ENCODE data around the gene ACSM6.

The ACSM6 gene

DNA sequence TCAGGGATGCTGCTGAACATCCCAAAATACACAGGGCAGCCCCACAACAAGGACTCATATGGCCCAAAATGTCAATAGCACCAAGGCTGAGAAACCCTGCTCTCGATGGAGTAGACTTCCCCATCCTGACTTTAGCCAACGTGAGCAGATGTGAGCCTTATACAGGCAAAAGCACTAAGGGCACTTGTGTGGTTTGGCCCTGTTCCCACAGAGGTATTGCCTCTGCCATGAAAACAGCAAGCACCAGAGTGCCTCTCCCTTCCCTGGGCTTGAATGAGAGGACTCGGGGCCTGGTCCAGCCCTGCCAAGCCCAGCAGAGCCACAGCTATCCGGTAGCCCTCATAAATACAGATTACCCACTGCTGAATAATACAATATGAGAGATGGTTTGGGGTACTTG is 47.5 kb downstream of the ACSM6 start:
- DNase-seq (ENCODE audit: low read depth, low spot score), result no peak
- no peak overlapping the region for H3K27ac ChIP-seq

DNA sequence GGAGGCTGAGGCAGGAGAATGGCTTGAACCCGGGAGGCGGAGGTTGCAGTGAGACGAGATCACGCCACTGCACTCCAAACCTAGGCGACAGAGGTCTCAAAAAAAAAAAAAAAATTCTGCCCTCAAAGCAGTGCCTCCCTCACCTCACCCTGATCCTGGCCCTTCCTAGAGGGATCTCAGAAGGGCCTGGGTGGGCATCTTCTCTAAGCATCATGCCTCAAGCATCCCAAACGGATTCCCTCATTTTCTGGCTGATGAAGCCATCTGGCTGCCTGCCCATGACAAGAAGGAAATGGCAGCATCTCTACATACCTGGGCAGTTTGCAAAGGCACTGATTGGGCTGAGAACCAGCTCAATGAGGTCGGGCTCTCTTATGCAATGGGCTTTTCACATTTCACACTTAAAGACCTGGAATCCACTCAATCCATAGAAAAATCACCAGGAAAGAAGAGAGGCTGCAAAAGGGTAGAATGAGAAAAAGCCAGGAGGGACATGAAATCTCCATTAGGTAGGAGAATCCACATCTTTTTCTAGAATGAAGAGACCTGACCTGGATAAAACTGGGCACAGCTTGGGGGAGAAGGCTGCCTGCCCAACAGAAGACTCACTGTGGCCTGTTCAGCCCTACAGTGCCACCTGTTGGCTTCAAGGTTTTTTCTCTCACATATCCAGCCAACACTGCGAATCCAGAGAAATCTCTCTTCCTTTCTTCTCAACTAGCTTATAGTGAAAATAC is 48.7 kb downstream of the ACSM6 start:
- DNase-seq (ENCODE audit: low read depth, low spot score), result no peak

DNA sequence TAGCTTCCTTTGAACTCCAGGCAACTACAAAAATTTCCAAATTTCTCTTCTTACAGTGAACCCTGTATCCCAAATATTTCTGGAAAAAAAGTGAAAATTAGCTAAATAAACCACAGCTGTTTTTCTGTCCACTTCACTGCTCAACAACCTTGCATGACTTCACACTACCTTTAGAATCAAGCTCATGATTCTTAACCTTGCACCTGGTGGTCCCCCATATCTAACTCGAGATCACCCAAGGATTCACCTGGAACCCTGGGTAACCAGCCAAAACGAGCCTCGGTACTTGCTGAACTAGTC is 49.2 kb downstream of the ACSM6 start:
- H3K27ac ChIP-seq, result no peak overlapping the region
- no peak for DNase-seq (ENCODE audit: low read depth, low spot score)

More for the DNA sequence above, 48.7 kb downstream of the ACSM6 start:
- H3K27ac ChIP-seq, result no peak overlapping the region

DNA sequence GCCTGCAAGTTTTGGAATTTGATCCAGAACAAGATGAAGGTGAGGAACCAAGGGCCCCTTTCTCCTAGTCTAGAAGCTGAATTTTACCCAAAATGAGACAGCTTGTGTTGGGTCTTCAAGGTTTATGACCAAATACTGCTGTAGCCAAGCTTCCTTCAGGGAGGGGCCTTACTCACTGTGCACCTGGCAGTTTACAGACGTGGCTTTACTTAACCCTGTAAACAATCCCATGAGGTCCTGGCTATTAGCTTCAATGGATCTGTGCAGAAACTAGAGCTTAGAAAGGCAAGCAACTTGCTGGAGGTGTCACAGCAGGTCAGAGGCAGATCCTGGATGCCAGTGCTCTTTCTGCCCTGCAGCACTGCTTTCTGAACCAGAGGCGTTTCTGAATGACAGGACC is 50.1 kb downstream of the ACSM6 start:
- H3K27ac ChIP-seq, result no peak overlapping the region
- no peak for DNase-seq (ENCODE audit: low read depth, low spot score)

DNA sequence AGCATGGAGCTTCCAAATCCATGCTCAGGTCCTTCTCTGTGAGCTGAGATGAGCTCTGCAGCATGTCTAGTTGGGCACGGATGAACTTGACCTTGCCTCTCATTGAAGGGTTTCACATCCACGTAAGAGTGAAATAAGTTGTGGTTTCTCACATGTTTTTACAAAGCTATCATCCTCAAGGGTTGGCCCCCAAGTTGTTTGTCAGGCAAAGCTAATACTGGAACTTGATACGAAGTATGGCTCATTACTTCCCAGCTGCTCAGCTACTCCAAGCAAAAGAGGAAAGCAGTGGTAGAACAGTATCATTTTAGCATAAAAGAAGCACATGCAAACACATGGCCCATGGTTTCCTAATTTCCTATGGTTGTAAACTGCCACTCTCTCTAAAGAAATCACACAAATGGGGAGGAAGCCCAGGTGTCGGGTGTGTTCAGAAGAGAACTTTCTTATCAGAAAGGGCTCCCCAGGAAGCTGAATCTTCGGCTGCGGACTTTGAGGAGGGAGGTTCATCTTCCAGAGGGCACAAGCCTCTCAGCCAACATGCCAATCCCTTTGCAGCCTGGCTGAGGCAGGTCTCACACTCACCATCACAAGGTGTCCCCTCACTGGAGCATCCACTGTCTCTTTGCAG is 51.5 kb downstream of the ACSM6 start:
- no peak overlapping the region for H3K27ac ChIP-seq
- DNase-seq (ENCODE audit: low read depth, low spot score), result no peak

DNA sequence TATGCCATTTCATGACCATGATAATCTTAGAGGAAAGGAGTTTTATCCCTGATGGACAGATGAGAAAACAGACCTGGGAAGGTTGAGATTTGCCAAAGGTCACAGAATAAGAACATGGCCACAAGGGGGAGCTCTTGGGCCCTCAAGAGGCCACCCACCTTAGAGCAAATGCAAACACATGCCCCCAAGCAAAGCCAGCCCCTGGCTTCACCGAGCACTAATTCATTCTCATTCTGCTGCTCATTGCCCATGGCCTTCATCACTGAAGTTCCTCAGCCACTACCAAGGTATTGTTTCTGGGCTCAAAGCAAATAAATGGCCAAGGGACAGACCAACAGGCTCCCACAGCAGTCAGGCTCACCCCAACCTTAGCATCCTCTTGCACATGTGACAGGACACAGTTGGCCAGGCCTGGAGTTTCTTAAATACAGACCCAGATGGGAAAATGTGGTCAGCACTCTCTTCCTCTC is 52.6 kb downstream of the ACSM6 start:
- H3K27ac ChIP-seq, result peak overlapping the region; percentile 64
- no peak for DNase-seq (ENCODE audit: low read depth, low spot score)

DNA sequence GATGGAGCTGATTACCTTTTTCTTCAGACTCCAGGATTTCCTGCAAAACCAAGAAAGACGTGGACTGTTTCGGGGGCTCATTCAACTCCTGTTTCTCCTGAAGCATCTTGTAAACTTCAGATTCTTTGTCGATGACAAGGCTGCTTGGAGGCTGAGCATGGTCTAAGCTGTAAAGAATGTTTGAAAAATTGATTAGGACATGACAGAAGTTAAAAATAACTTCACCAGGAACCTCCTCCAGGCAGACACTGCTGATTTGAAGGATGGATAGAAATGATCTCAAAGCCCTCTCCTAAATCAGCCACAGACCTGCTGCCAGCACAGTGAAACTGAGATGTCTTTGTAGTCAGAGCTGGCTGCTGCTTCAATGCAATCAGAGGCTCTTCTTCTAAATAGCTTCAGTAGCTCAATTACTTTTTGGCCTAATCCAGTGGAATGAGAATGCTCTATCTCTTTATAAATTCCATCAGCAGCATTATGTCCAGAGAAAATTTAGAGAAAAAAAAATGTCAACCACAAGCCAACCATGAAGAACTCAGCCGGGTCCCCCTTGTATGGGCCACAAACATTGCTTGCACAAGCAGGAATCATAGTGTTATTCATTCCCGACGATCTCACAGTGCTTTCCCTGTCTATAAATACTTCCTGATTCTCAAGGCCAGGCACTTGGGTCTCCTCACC is 53.3 kb downstream of the ACSM6 start:
- H3K27ac ChIP-seq, result peak overlapping the region; percentile 64
- DNase-seq (ENCODE audit: low read depth, low spot score), result no peak

DNA sequence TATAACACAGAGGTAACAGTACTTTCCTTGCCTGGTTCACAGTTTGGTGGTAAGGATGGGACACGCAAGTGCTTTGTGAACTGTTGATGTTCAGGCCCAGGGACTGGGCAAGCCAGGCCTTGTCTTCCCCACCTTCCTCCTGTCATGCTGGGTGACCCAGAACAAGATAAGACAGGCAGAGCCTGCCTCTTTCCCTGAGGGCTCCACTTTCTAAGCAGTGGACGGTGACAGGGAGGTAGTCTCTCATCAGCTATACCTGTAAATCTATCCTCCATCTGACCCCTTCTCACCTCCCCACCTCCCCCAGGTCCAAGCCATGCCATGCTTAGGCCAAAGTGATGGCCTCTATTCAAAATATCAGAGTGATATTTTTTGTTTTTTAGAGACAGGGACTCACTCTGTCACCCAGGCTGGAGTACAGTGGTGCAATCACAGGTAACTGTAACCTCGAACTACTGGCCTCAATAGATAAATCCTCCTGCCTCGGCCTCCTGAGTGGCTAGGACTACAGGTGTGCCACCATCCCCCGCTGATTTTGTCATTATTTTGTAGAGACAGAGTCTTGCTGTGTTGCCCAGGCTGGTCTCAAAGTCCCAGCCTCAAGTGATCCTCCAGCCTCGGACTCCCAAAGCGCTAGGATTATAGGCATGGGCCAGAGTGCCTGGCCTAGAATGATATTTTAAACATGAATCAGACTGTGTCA is 54.0 kb downstream of the ACSM6 start:
- DNase-seq (ENCODE audit: low read depth, low spot score), result no peak
- H3K27ac ChIP-seq, result peak overlapping the region; percentile 64

DNA sequence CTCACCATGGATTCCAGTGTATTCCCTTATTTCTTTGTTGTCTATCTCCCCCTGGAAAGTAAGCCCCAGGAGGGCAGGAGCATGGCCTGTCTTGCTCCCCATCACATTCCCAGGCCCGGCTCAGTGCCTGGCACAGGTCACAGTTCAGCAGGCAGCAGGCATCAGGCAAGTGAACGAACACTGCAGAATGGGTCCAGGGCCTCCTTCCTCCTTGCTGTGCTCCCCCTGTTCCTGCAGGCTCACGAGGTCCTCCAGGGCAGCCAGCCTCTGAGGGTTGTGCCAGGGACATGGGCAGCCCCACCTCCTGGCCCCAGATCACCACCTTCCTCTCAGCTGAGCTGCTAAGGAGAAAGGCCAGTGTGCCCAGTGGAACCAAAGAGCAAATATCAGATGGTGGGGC is 55.0 kb downstream of the ACSM6 start:
- peak overlapping the region; percentile 64 for H3K27ac ChIP-seq
- no peak for DNase-seq (ENCODE audit: low read depth, low spot score)

DNA sequence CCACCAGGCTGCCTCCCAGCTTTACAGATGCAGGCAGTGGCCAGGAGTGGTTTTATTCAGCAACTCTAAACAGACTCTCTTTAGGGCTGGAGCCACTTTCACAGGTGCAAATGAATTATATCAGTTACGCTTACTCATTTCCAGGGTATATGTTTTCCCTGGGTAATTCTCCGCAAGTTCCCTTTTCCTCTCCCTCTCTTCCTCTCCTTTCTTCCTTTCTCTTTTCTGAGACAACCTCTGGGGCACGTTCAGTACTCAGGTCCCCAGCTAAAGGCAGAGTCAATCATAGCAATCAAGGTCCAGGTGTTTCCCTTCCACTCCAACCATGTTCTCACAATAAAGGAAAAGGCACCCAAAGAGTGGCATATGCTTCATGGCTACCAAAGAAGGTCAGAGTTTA is 55.4 kb downstream of the ACSM6 start:
- H3K27ac ChIP-seq, result no peak overlapping the region
- DNase-seq (ENCODE audit: low read depth, low spot score), result no peak

DNA sequence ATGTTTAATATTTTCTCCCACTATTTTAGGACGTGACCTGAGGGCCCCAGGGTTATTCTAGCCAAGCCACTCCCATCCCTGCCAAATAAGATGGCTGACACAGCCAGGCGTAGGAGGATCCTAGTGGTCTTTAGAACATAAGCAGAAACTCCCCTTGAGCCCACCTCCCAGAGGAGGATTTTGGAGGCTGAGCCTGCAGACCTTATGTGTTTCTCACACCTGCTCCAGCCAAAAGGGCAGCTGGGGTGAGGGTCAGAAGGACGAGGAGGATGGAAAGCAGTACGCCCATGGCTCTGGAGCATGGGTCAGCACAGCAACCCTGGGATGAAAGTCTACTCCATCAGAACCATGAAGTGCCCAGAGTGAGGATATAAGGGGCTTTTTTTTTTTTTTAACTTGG is 56.8 kb downstream of the ACSM6 start:
- no peak overlapping the region for H3K27ac ChIP-seq
- no peak for DNase-seq (ENCODE audit: low read depth, low spot score)

DNA sequence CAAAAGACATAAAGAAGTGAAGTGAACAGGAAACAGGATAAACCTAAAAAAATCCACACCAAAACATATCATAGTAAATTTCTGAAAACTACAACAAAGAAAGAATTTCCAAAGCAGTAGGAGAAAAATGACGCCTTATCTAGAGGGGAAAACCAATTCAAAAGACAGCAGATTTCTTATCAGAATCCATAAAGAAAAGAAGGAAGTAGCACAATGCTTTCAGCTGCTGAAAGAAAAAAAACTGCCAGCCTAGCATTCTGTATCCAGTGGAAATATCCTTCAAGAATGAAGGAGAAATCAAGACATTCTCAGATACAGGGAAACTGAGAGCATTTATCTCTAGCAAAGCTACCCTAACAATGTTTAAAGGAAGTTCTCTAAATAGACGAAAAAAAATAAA is 59.0 kb downstream of the ACSM6 start:
- no peak overlapping the region for H3K27ac ChIP-seq

DNA sequence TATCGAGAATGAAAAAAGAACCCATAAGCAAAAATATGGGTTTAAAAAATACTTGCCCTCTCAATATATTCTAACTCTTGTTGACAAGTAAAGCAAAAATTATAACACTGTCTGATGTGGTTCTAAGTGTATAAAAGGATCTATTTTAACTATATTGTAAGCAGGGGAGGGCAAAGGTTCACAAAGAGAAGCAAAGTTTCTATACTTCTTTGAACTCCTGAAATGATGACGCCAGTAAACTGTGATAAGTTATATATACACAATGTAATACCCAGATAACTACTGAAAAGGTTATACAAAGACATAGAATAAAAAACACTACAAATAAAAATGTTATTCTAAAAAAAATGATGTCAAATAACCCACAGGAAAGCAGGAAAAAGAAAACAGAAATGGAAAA is 59.6 kb downstream of the ACSM6 start:
- no peak for DNase-seq (ENCODE audit: low read depth, low spot score)

More for the DNA sequence above, 59.0 kb downstream of the ACSM6 start:
- no peak for DNase-seq (ENCODE audit: low read depth, low spot score)

DNA sequence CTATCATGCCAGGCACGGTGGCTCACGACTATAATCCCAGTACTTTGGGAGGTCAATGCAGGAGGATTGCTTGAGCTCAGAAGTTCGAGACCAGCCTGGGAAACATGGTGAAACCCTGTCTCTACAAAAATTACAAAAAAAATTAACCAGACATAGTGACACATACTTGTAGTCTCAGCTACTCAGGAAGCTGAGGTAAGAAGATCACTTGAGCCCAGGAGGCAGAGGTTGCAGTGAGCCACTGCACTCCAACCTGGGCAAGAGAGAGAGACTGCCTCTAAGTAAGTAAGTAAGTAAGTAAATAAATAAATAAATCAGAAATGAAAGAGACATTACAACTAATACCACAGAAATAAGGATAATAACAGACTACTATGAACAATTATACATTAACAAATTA is 60.6 kb downstream of the ACSM6 start:
- DNase-seq (ENCODE audit: low read depth, low spot score), result no peak
- peak overlapping the region; percentile 5 for H3K27ac ChIP-seq

More for the DNA sequence above, 59.6 kb downstream of the ACSM6 start:
- H3K27ac ChIP-seq, result no peak overlapping the region

DNA sequence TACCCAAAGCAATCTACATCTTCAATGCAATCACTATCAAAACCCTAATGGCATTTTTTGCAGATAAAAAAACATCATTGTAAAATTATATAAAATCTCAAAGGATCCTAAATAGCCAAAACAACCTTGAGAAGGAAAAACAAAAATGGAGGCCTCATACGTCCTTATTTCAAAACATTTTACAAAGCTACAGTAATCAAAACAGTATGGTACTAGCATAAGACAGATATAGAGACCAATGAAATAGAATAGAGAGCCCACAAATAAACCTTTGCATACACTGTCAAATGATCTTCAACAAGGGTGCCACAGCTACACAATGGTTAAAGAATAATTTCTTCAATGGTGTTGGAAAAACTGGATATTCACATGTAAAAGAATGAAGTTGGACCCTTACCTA is 62.2 kb downstream of the ACSM6 start:
- no peak for DNase-seq (ENCODE audit: low read depth, low spot score)
- H3K27ac ChIP-seq, result no peak overlapping the region

DNA sequence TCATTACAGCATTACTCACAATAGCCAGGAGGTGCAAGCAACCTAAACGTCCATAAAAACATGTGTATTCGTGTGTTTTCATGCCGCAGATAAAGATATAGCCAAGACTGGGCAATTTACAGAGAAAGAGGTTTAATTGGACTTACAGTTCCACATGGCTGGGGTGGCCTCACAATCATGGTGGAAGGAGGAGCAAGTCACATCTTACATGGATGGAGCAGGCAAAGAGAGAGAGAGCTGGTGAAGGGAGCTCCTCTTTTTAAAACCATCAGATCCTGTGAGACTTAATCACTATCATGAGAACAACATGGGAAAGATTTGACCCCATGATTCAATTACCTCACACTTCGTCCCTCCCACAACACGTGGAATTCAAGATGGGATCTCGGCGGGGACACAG is 63.8 kb downstream of the ACSM6 start:
- H3K27ac ChIP-seq, result no peak overlapping the region
- no peak for DNase-seq (ENCODE audit: low read depth, low spot score)

DNA sequence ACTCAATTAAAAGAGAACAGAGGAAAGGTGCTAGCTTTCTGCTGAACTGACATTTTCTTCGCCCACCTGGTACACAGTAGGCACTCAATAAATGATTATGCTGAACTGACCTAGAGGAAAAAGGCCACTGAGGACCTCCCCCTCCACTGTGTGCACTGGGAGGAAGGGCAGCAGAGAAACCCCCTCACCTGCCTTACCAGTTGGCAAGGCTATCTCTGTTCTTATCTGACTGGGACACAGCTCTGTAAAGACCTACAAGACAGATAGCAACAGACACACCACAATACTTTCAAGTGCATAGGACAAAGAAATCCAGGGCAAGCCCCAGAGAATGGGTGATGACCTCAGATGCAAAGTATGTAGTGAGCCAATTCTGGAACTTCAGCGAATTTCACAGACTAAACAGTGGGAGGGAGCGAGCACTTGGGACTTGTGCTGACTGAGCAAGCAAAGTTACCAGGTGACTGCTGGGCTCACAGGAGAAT is 66.4 kb downstream of the ACSM6 start:
- H3K27ac ChIP-seq, result peak overlapping the region; percentile 87
- no peak for DNase-seq (ENCODE audit: low read depth, low spot score)

DNA sequence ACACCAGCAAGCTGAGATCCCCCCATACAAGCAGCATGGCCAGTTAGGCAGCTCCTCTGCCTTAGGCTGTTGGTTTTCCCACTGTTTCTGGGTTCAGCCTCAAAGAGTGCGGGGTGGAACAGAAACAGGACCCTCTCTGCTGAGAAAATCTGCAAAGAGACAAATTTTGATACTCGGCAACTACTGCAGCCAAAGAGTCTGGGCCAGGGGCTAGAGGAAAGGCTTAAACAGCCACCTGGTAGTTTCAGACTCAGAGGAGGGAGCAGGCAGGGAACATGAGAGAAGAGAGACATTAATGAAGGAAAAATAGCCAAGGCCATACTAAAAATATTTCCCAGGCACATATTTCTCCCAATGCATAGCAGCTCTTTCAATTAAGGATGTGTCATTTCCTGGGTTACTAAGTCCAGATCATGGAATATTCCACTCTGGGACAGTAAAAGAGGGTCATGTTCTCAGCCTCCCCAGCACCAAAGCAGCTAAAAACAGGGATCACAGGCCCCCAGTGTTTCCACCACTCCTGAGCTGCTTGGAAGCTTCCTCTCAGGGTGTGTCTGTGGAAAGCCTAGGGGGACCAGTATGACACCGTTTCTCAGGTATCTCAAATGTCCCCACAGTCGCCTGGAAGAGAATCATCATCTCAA is 67.0 kb downstream of the ACSM6 start:
- peak overlapping the region; percentile 87 for H3K27ac ChIP-seq
- no peak for DNase-seq (ENCODE audit: low read depth, low spot score)

DNA sequence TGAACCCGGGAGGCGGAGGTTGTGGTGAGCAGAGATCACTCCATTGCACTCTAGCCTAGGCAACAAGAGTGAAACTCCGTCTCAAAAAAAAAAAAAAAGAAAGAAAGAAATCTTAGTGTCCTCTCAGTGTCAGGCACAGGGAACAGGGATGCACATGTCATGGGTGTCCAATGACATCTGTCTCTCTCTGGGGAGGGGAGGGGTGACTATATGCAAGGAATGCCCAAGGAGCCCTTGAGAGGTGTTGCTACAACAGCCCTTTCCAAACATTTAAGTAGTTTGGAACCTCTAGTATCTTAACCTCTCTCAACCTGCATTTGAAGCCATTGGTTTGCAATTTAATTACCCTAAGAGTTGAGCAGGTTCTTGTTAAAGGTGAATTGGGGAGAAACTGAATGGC is 67.9 kb downstream of the ACSM6 start:
- peak overlapping the region; percentile 87 for H3K27ac ChIP-seq
- no peak for DNase-seq (ENCODE audit: low read depth, low spot score)

DNA sequence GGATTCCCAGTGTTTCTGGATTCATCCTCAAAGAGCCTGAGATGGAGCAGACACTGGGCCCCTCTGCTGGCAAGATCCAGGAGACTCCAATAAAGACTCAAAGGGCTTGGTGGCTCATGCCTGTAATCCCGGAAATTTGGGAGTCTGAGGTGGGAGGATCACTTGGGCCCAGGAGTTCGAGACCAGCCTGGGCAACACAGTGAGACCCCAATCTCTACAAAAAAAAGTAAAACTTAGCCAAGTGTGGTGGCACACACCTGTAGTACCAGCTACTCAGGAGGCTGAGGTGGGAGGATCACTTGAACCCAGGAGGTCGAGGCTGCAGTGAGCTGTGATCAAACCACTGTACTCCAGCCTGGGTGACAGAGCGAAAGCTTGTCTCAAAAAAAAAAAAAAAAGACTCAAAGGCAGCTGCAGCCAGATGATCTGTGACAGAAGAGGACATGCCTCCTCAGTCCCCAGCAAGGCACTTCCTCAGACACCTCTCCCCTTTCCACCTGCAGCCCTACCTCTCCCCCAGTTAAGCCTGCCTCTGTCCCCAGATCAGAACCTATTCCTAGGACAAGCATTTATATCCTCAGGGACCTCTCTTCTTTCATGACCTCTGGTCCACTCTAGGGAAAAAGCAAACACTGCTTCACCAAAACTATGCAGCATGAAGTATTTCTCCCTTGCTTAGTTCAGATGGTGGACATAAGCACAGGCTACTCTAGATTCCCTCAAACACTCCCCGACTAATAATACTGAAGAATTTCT is 68.9 kb downstream of the ACSM6 start:
- H3K27ac ChIP-seq, result peak overlapping the region; percentile 87

More for the DNA sequence above, 68.9 kb downstream of the ACSM6 start:
- no peak for DNase-seq (ENCODE audit: low read depth, low spot score)

All from epithelial cell of prostate (primary cell).